GM23338 (cell line): ENCODE measurements around the gene PROC. TPM values are rescaled to one million over a fixed set of nuclear protein-coding genes. Genes with fewer than 3 reads are reported as not detected.

Experiments used
- ATAC-seq: fragments of 200-7000 bp; cut with Tn5 transposase; 3 replicates; pipeline ENCODE4 v1.9.1; 2020
- DNase-seq: peaks from one replicate; pipeline ENCODE4 v3.0.0-alpha.2; 2015; ENCODE audit warnings: low spot score
- H2AFZ ChIP-seq: fragments of 200-600 bp; sonication (generic); 2 replicates; pipeline ENCODE4 v1.8.0; 2016; ENCODE audit warnings: antibody characterized with exemption, mild to moderate bottlenecking, moderate library complexity
- H3F3A ChIP-seq: fragments of 200-600 bp; sonication (generic); replicated peaks from 2 replicates; pipeline ENCODE4 v1.8.0; 2017; ENCODE audit warnings: antibody characterized with exemption, mixed run types, low read depth
- H3K27ac ChIP-seq: fragments of 200-600 bp; sonication (generic); 2 replicates; pipeline ENCODE4 v1.6.1; 2016; ENCODE audit warnings: low read depth
- H3K27me3 ChIP-seq: fragments of 200-600 bp; sonication (generic); 2 replicates; pipeline ENCODE4 v1.8.0; 2016; ENCODE audit warnings: mild to moderate bottlenecking, mixed run types, moderate library complexity; ENCODE audit not compliant: insufficient read depth
- H3K36me3 ChIP-seq: fragments of 200-600 bp; sonication (generic); 2 replicates; pipeline ENCODE4 v1.8.0; 2016; ENCODE audit warnings: mild to moderate bottlenecking; ENCODE audit not compliant: insufficient read depth
- H3K4me1 ChIP-seq: fragments of 200-600 bp; sonication (generic); 2 replicates; pipeline ENCODE4 v1.8.0; 2016; ENCODE audit warnings: mild to moderate bottlenecking, moderate library complexity; ENCODE audit not compliant: insufficient read depth
- H3K4me2 ChIP-seq: fragments of 200-600 bp; sonication (generic); 2 replicates; pipeline ENCODE4 v1.7.1; 2017; ENCODE audit warnings: mixed run types
- H3K4me3 ChIP-seq: fragments of 200-600 bp; sonication (generic); 2 replicates; pipeline ENCODE4 v1.6.1; 2016; ENCODE audit warnings: mixed run types
- H3K79me2 ChIP-seq: fragments of 200-600 bp; sonication (generic); replicated peaks from 2 replicates; pipeline ENCODE4 v1.8.0; 2017; ENCODE audit warnings: mild to moderate bottlenecking; ENCODE audit not compliant: insufficient read depth
- H3K9me2 ChIP-seq: fragments of 200-600 bp; sonication (generic); 2 replicates; pipeline ENCODE4 v1.8.0; 2017; ENCODE audit not compliant: insufficient read depth
- H4K20me1 ChIP-seq: fragments of 200-600 bp; sonication (generic); replicated peaks from 2 replicates; pipeline ENCODE4 v1.8.0; 2017; ENCODE audit warnings: mild to moderate bottlenecking; ENCODE audit not compliant: insufficient read depth
- H3K27ac Mint-ChIP-seq: 2 replicates; pipeline ENCODE4 v1.8.0; 2020; ENCODE audit warnings: inconsistent platforms, mild to moderate bottlenecking, moderate library complexity, mixed read lengths
- H3K27me3 Mint-ChIP-seq: 3 replicates; pipeline ENCODE4 v1.8.0; 2022; ENCODE audit warnings: low read depth, mild to moderate bottlenecking, moderate library complexity, mixed read lengths, inconsistent platforms; ENCODE audit not compliant: insufficient read depth, poor library complexity
- H3K36me3 Mint-ChIP-seq: 3 replicates; pipeline ENCODE4 v1.8.0; 2021; ENCODE audit warnings: low read depth, mild to moderate bottlenecking, inconsistent platforms, moderate library complexity, mixed read lengths
- H3K4me1 Mint-ChIP-seq: 3 replicates; pipeline ENCODE4 v1.8.0; 2020; ENCODE audit warnings: mild to moderate bottlenecking, inconsistent platforms, mixed read lengths
- H3K4me3 Mint-ChIP-seq: 3 replicates; pipeline ENCODE4 v1.8.0; 2021; ENCODE audit warnings: moderate library complexity, mild to moderate bottlenecking, inconsistent platforms, mixed read lengths
- H3K9me3 Mint-ChIP-seq: 3 replicates; pipeline ENCODE4 v1.8.0; 2020; ENCODE audit warnings: moderate library complexity, mild to moderate bottlenecking, inconsistent platforms, mixed read lengths
- CREB1 ChIP-seq: fragments of 250-450 bp; sonication (Bioruptor Pico); IDR thresholded peaks from 2 replicates; pipeline ENCODE4 v1.5.0; 2020; ENCODE audit warnings: low read depth, mild to moderate bottlenecking, moderate library complexity
- CTCF ChIP-seq, 2 experiments: fragments of 200-600 bp in 1 of 2; sonication (generic) in 1 of 2; conservative IDR thresholded peaks; 2 replicates each; pipeline versions ENCODE4 v1.5.1 to v1.6.1; 2016 to 2017; ENCODE audit warnings: antibody characterized with exemption in 2 of 2, low read depth in 2 of 2, mild to moderate bottlenecking in 2 of 2, moderate library complexity in 1 of 2
- ETS1 ChIP-seq: IDR thresholded peaks from 2 replicates; pipeline ENCODE4 v1.6.1; 2016; ENCODE audit warnings: antibody characterized with exemption
- EZH2 ChIP-seq: fragments of 200-600 bp; sonication (generic); IDR thresholded peaks from one replicate; pipeline ENCODE4 v1.8.0; 2017; ENCODE audit warnings: antibody characterized with exemption, mild to moderate bottlenecking, low read depth; ENCODE audit not compliant: unreplicated experiment
- JUNB ChIP-seq: IDR thresholded peaks from one replicate; pipeline ENCODE4 v1.6.1; 2016; ENCODE audit warnings: antibody characterized with exemption; ENCODE audit not compliant: unreplicated experiment
- NANOG ChIP-seq: IDR thresholded peaks from 2 replicates; pipeline ENCODE4 v1.6.1; 2016; ENCODE audit warnings: antibody characterized with exemption, borderline replicate concordance
- POLR2AphosphoS5 ChIP-seq: IDR thresholded peaks from 2 replicates; pipeline ENCODE4 v1.6.1; 2016; ENCODE audit warnings: antibody characterized with exemption, low read depth
- REST ChIP-seq: IDR thresholded peaks from one replicate; pipeline ENCODE4 v1.6.1; 2018; ENCODE audit warnings: antibody characterized with exemption; ENCODE audit not compliant: unreplicated experiment
- ZNF114 ChIP-seq: fragments of 250-450 bp; sonication (Bioruptor Pico); IDR thresholded peaks from 2 replicates; pipeline ENCODE4 v1.5.0; 2020; ENCODE audit warnings: mild to moderate bottlenecking, moderate library complexity
- ZNF331 ChIP-seq: fragments of 250-450 bp; sonication (Bioruptor Pico); IDR thresholded peaks from 2 replicates; pipeline ENCODE4 v1.5.0; 2020; ENCODE audit warnings: low read depth, mild to moderate bottlenecking, moderate library complexity
- ZNF462 ChIP-seq: fragments of 250-450 bp; sonication (Bioruptor Pico); IDR thresholded peaks from 2 replicates; pipeline ENCODE4 v1.5.0; 2020; ENCODE audit warnings: mild to moderate bottlenecking, moderate library complexity
- polyA plus RNA-seq: library from polyadenylated mRNA; unstranded; fragments of >200 nt; fragmentation: Nextera tagmentation; extraction: Ambion mirVana; gene quantifications from 2 replicates; pipeline ENCODE4 v1.2.1, GENCODE V29; 2016
- total RNA-seq: library from RNA; depleted of rRNA; stranded (reverse); fragments of >200 nt; shearing (Covaris generic); gene quantifications from 2 replicates; pipeline ENCODE4 v1.2.3, GENCODE V29; 2014

Gene PROC
- total and polyA plus RNA-seq, 2 experiments from 2014 or later, result 1.7 to 2.4 TPM

DNA sequence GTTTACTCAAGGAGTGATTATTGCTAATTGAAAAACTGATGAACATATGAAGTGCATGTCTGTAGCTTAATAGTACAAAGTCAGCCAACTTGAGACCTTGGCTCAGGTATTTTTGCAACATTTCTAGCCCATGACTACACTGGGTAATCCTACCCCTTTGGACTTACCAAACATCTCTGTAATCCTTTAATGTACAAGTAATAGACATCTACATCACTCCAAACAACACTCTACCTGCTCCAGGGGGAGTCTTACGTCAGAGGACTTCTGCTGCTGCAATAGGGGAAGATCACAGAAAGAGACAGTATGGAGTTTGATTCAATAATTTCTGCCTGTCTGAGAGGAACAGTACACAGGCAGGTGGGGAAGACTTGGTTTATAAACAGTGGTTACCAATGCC is 54.0 kb downstream of the PROC start:
- H3K4me3 Mint-ChIP-seq, result no peak overlapping the region
- no peak for TF ChIP-seq JUNB
- no peak for TF ChIP-seq EZH2
- TF ChIP-seq NANOG, result no peak
- TF ChIP-seq CTCF (conservative IDR thresholded peaks at IDR 0.05; ENCODE audit: low read depth in 2 of 2), result no peak
- no peak for TF ChIP-seq POLR2AphosphoS5
- TF ChIP-seq ZNF462 (CRISPR knock-in tag), result no peak
- TF ChIP-seq ZNF114, result no peak
- TF ChIP-seq REST, result no peak
- no peak for TF ChIP-seq ZNF331 (CRISPR knock-in tag)
- TF ChIP-seq ETS1, result no peak
- no peak for TF ChIP-seq CREB1 (CRISPR knock-in tag)
- Histone ChIP-seq H3K4me2 (no peak overlapping the region), H3K4me3 (no peak overlapping the region), H3K27me3 (no peaks in the 10 kb centered on the region), H2AFZ (no peak overlapping the region), H3K36me3 (no peaks in the 10 kb centered on the region; the same call in 1 of the 2 replicates), H4K20me1 (no peaks in the 10 kb centered on the region), H3K79me2 (no peaks in the 10 kb centered on the region), H3K4me1 (no peaks in the 10 kb centered on the region), H3F3A (no peaks in the 10 kb centered on the region), H3K27ac (no peak overlapping the region; the same call in 1 of the 2 replicates), H3K9me2 (no peaks in the 10 kb centered on the region)
- H3K27ac Mint-ChIP-seq, result no peak overlapping the region
- ATAC-seq, result no peak
- no peaks in the 10 kb centered on the region for H3K27me3 Mint-ChIP-seq
- H3K9me3 Mint-ChIP-seq, result no peaks in the 10 kb centered on the region
- DNase-seq, result no peak
- no peaks in the 10 kb centered on the region for H3K4me1 Mint-ChIP-seq
- H3K36me3 Mint-ChIP-seq, result 0 out of 3 replicates have a peak, but pooled peaks cover 6% of the 10 kb centered on the region
